DMS53 treated with DMSO at 0.1 percent for 48 hours (cell line): ENCODE data around the gene CHST11.
A peak's percentile ranks its signal among the peaks of the same experiment; 100 is the strongest.

Experiments
- DNase-seq: peaks from one replicate; lab custom pipeline; 2025; ENCODE audit not compliant: unreplicated experiment; lab: John Stamatoyannopoulos, UW

Gene CHST11

GRCh38 chr12:104427547-104427938 is 29.2 kb upstream of the CHST11 start:
- DNase-seq: no peak

- DNase-seq: no peak
Measured at GRCh38 chr12:104433061-104433460, 23.7 kb upstream of the CHST11 start.

- DNase-seq: no peak
Measured at GRCh38 chr12:104434129-104434528, 22.6 kb upstream of the CHST11 start.

- no peak for DNase-seq
Measured at GRCh38 chr12:104435175-104435574, 21.6 kb upstream of the CHST11 start.

- DNase-seq: no peak
Measured at GRCh38 chr12:104435765-104436164, 21.0 kb upstream of the CHST11 start.

- DNase-seq: no peak
Measured at GRCh38 chr12:104436790-104437189, 20.0 kb upstream of the CHST11 start.

GRCh38 chr12:104438134-104438533 is 18.6 kb upstream of the CHST11 start:
- DNase-seq: no peak

GRCh38 chr12:104439137-104439536 is 17.6 kb upstream of the CHST11 start:
- no peak for DNase-seq

GRCh38 chr12:104443008-104443407 is 13.7 kb upstream of the CHST11 start:
- no peak for DNase-seq

GRCh38 chr12:104446646-104447421 is 9.9 kb upstream of the CHST11 start:
- DNase-seq: no peak

- DNase-seq: no peak
Measured at GRCh38 chr12:104448031-104448430, 8.7 kb upstream of the CHST11 start.

GRCh38 chr12:104448451-104448850 is 8.3 kb upstream of the CHST11 start:
- no peak for DNase-seq

GRCh38 chr12:104450700-104451099 is 6.0 kb upstream of the CHST11 start:
- DNase-seq: no peak

- DNase-seq: no peak
Measured at GRCh38 chr12:104452087-104452486, 4.7 kb upstream of the CHST11 start.

- no peak for DNase-seq
Measured at GRCh38 chr12:104453133-104453532, 3.6 kb upstream of the CHST11 start.

- no peak for DNase-seq
Measured at GRCh38 chr12:104454997-104455396, 1.8 kb upstream of the CHST11 start.

- DNase-seq: no peak
Measured at GRCh38 chr12:104455578-104456416, 951 bp upstream of the CHST11 start.

- DNase-seq: peak; percentile 43
Measured at GRCh38 chr12:104456950-104457745, 400 bp downstream of the CHST11 start.

GRCh38 chr12:104457746-104458693 is 1.3 kb downstream of the CHST11 start:
- DNase-seq: peak; percentile 29

- no peak for DNase-seq
Measured at GRCh38 chr12:104458694-104459367, 2.1 kb downstream of the CHST11 start.
